NCI-H2227 treated with DMSO at 0.1 percent for 48 hours (cell line): ENCODE measurements around the gene GPR158.
A peak's percentile ranks its signal among the peaks of the same experiment; 100 is the strongest.

Source experiments
- DNase-seq: peaks from one replicate; lab custom pipeline; 2025; lab: John Stamatoyannopoulos, UW

GPR158 gene

DNA sequence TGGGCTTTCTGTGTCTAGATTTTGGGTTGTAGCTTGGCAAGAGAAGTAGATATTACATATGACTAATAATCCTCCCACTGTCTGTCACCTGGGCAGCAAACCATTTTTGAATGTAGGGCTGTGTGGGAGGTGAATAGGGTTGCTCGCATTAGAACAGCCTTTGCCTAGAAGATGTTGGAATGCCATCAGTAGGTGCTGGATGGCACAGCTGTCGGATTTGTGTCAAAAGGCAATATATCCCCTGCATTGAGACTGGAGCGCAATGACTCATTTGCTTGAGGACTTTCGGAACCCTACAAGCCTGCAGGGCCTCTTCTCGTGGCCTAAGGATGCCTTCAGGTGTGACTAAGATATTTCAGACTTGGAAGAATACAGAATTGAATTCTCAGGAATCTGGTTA lies 323.8 kb downstream of the GPR158 start:
- DNase-seq = no peak

DNA sequence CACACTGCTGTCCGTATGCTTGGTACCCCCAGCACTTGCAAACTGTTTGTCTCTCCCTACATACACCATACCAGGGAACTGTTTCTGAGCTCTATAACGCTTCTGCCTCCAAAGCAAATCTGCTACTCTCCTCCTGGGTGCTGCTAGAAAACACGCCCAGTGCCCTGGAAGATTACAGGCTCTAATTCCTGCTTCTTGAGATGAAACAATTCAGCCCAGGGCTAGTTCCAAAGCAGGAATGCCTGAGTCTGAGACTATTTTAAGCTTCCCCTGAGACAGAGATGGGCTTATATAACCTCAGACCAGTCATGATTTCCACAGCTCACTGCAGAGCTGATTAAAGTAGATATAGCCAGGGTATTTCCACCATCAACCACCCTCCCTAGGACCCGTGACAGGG lies 327.1 kb downstream of the GPR158 start:
- no peak for DNase-seq

- no peak for DNase-seq
Measured at GRCh38 chr10:25502453-25502852, 327.7 kb downstream of the GPR158 start.

- DNase-seq = no peak
Measured at GRCh38 chr10:25504306-25504705, 329.5 kb downstream of the GPR158 start.

GRCh38 chr10:25504838-25505237 lies 330.0 kb downstream of the GPR158 start:
- no peak for DNase-seq

DNA sequence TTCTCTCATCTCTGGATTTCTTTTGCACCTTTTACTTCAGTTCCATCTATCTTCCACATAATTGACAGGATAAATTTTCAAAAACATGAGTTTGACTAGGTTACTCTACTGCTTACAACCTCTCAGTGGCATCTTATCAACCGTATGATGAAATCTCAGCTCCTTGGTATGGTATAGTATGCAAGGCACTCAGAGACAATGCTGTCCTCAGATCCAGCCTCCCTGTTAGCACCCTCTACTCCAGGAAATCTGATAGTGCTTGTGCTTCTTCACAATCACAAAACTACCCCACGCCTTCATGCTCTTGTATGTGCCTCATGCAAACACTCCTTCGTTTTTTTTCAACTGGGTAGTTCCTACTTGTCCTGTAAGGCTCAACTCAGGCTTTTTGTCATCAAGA lies 330.7 kb downstream of the GPR158 start:
- DNase-seq = no peak

DNA sequence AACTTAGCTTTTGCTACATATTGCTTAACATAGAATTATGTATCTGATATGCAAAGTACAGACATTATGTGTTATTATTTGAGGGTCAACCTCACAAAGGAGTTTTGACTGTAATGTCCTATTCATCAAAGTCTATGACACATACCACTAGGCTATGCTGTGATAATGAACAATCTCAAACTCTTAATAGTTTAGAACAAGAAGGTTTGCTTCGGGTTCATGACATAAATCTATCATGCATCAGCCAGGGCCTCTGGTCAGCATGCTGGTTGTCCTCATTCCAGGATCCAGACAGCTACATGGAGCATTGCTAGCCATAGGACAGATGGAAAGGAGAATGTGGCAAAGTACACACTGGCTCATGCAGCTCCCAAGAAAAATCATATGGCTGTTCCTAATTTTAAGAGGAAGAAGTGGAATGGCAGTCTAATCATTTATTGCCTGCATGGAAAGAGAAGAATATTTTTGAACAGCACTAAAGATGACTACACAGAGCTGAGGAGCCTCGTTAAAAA lies 332.1 kb downstream of the GPR158 start:
- DNase-seq = no peak

DNA sequence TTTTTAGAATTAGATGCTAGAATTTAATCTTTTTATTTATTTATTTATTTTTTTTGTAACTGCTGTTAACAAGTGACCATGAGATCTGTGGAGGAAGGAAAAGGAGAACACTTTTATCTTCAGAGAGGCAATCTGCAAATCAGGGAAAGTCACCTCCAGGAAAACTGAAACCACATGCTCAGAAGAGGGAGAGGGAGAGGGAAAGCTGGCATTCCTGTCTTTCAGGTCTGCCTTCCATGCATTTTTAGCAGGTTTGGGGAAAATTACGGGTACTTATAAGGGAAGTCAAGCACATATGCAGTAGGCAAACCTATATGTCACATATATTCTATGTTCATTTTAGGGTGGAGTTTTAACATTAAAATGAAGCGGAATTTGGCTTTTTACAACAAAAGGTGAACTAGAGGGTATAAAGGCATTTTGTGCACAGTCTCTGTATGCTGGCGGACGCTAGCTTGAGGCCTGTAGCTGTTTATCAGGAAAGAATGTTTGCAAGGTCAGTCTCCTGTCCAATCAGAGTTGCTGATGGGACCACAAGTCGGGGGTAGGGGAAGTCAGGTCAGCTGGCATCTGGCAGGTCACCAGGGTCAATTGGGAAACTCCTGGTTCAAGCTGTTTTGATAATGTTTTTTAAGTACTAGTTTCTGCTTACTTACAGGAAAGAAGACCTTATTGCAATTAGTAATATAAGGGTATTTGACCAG lies 333.5 kb downstream of the GPR158 start:
- no peak for DNase-seq

DNA sequence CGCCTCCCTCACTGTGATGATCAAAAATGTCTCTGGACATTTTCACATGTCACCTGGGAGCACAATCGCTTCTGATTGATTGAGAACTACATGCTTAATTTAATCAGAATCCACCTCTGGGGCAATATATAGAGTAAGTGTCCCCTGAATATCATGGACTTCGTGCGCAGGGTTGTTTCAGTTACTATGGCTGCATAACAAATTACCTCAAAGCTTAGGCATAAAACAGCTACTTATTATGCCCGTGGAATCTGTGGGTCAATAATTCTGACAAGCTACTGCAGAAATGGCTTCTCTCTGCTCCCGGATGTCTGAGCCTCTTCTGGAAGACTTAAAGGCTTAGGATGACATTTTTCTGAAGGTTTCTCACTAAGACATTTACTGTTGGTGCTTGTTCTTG lies 334.4 kb downstream of the GPR158 start:
- DNase-seq = no peak

- no peak for DNase-seq
Measured at GRCh38 chr10:25522294-25522693, 347.5 kb downstream of the GPR158 start.

- no peak for DNase-seq
Measured at GRCh38 chr10:25522946-25523608, 348.3 kb downstream of the GPR158 start.

GRCh38 chr10:25530306-25530705 lies 355.5 kb downstream of the GPR158 start:
- DNase-seq = no peak

- DNase-seq = peak; percentile 49
Measured at GRCh38 chr10:25531457-25532061, 356.8 kb downstream of the GPR158 start.

- no peak for DNase-seq
Measured at GRCh38 chr10:25532213-25532612, 357.4 kb downstream of the GPR158 start.

- DNase-seq = no peak
Measured at GRCh38 chr10:25536027-25536426, 361.2 kb downstream of the GPR158 start.

- DNase-seq = no peak
Measured at GRCh38 chr10:25547382-25547781, 372.6 kb downstream of the GPR158 start.

- DNase-seq = no peak
Measured at GRCh38 chr10:25552283-25552919, 377.6 kb downstream of the GPR158 start.

DNA sequence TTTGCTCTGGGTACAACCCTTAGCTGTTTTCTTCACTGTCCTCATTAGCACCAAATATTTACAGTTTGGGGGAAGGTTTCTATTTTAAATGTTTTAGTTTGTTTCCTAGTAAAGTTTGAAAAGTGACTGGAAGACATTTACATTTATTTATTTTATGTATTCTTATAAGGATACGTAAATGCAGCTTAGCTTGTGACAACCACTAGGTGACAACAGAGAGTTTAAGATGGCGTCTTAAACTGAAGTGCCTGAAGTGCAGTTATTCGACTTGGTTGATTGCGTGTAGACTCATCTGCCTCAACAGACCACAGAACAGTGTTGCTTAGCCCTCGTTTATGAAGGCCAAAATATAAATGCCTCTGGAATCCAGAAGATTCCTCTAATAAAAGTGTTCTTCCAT lies 381.1 kb downstream of the GPR158 start:
- no peak for DNase-seq

GRCh38 chr10:25556457-25556856 lies 381.7 kb downstream of the GPR158 start:
- DNase-seq = no peak

DNA sequence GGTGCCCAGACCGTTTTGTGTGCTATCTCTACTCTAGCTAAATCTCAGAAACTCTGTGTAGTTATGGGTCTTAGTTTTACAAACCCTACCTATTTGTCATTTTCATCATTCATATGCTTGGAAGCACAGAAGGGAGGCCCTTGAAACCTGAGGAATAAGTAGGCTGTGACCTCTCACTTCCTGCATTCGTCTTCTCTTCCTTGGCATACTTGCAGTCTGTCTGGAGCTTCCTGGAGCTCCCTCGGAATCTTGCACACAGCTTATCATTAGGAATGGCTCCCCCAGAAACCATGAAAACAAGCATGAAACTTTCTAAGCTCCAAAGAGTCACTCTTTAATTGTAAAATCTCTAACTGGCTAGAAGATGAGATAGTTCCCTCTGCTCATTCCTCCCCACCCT lies 382.3 kb downstream of the GPR158 start:
- no peak for DNase-seq

- DNase-seq = no peak
Measured at GRCh38 chr10:25561758-25562157, 387.0 kb downstream of the GPR158 start.

DNA sequence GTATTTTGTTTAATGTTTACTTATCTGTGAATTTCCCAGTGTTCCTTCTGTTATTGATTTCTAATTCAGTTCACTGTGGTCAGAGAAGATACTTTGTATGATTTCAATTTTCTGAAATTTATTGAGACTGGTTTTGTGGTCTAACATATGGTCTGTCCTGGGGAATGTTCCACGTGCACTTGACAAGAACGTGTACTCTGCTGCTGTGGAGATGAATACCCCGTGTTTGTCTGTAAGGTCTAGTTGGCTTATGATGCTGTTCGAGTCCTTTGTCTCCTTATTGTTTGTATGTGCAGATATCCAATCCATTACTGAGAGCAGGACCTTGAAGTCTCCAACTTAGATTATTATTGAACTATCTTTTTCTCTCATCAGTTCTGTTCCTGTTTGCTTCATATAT lies 387.7 kb downstream of the GPR158 start:
- DNase-seq = no peak

GRCh38 chr10:25564351-25564750 lies 389.6 kb downstream of the GPR158 start:
- no peak for DNase-seq
